Measurements from ENCODE around the gene INPP5D.

GRCh38 chr2:233213975-233214374 lies 153.8 kb downstream of the INPP5D start:
- no peak for TF ChIP-seq EZH2 (IDR thresholded peaks at IDR 0.05; ENCODE audit: borderline replicate concordance, low read length)
- TF ChIP-seq, protein P1, sequence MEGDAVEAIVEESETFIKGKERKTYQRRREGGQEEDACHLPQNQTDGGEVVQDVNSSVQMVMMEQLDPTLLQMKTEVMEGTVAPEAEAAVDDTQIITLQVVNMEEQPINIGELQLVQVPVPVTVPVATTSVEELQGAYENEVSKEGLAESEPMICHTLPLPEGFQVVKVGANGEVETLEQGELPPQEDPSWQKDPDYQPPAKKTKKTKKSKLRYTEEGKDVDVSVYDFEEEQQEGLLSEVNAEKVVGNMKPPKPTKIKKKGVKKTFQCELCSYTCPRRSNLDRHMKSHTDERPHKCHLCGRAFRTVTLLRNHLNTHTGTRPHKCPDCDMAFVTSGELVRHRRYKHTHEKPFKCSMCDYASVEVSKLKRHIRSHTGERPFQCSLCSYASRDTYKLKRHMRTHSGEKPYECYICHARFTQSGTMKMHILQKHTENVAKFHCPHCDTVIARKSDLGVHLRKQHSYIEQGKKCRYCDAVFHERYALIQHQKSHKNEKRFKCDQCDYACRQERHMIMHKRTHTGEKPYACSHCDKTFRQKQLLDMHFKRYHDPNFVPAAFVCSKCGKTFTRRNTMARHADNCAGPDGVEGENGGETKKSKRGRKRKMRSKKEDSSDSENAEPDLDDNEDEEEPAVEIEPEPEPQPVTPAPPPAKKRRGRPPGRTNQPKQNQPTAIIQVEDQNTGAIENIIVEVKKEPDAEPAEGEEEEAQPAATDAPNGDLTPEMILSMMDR (IDR thresholded peaks at IDR 0.05; ENCODE audit: low read length): no peak

Measured in OCI-LY1 (cell line).